Dedifferentiated amniotic fluid mesenchymal stem cell (primary cell): ENCODE data around the gene JPH2.

Source experiments
- DNase-seq: peaks from one replicate; pipeline ENCODE4 v3.0.0-alpha.2; 2016; ENCODE audit errors: extremely low spot score

JPH2 gene

DNA sequence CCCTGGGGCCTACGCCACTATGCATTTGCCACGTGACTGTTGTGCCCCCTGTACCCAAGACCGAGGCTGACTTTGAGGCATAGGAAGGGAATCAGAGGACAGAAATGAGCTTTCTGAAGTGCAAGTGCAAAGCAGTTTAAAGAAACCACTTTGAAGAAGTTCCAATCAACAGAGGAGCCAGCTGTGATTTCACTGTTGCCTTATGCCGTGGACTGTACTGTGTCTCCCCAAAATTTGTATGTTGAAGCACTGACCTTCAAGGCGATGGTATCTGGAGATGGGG, 111.1 kb downstream of the JPH2 start:
- no peak for DNase-seq

DNA sequence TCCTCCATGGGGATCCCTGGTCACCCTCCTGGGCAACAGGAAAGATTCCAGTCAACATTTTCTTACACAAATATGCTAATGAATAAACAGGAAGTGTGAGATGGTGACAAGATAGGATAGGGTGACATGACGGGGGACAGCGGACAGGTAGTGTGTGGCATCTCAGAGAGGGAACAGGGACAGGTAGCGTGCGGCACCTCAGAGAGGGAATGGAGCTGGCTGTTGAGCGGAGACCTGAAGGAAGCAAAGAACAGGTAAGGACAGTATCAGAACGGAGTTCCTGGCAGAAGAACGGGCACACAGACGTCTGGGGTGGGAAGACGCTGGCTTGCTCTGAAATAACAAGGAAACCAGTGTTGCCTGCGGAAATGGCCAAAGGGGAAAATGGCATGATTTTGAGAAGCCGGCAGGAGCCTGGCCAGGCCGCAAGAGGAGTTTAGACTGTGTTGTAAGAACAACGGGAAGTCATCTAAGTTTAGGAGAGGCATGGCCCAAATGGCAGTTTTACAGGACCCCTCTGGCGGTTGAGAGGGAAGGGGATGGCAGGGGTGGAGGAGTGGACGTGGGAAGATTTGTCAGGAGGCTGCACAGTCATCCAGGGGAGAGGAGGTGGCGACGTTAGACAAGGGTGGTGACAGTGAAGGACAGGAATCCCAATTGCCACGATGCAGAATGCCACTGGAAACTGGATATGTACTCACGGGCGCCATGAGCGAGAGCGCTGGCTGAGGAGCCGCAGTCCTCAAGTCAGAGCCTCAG, 111.6 kb downstream of the JPH2 start:
- DNase-seq: no peak

DNA sequence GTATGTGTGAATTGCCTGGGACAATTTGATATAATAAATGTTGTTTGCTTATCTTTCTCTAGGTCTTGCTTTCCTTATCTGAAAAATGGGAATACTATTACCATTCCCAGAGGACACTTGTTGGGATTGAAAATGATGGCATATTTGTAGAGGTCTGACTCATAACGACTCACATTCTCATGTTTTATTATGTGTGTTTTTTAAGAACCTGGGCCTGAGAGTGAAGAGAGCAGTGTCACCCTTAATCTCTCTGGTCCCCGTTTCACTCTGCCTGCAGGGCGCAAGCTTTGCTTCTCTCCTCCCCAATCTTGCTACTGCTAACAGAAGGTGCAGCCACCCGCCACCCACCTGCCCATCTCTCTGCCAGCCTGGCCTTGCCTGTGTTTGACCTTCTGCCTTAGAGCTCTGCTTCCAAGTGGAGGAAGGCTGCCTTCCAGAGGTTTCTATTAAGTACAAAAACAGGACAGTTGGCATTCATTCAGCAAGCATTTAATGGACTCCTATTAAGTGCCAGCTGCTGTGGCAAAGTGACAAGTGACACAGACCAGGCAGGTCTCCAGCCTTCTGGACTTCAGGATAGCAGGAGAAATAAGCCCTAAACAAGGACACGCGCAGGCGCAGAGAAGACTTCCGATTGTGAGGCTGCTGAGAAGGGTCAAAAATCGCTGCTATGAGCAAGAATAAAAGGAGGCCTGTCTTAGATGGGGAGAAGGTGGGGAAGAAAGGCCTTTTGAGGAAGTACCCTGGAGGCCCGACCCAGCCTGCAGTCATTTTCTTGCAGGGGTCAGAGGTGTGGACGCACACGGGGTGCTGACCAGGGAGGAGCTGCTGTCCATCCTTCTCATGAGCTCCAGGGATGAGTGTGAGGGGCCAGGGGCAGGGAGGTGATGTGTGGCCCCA, 112.5 kb downstream of the JPH2 start:
- DNase-seq: peak; percentile 41

DNA sequence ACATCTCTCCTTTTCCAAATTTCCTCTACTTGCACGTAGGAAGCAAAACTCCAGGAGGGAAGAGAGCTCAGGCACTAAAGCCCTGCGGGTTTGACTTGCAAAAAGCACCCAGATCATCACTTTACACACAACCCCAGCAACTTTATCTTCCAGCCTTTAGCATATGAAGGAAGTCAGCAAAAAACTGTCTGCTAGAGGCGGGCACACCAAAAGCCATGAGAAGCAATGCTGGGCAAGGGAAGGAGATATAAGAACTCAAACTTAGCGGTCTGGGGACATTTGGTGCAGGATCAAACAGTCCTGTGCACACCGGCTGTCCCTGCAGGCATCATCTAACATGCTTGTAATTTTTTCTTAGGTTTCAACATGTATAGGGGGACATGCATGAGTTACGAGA, 113.3 kb downstream of the JPH2 start:
- DNase-seq: no peak

DNA sequence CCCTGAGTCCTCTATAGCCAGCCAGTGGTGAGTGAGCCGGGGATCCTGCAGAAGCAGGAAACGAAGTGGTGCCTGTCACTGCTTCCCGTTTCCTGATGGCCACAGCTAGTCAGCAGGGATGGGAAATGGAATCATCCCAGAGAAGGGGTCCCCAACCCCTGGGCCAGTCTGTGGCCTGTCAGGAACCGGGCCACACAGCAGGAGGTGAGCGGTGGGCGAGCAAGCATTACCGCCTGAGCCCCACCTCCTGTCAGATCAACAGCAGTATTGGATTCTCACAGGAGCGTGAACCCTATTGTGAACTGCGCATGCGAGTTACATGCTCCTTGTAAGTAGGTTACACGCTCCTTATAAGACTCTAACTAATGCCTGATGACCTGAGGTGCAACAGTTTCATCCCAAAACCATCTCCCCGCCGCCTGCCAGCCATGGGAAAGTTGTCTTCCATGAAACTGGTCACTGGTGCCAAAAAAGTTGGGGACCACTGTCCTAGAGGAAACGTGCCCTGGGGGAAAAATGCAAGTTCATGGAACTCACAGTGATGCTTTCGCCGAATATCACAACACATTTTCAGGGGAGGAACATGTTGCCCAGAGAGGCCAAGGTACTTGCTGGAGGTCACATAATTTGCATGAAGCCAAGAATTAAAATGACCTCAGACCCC, 113.8 kb downstream of the JPH2 start:
- no peak for DNase-seq

DNA sequence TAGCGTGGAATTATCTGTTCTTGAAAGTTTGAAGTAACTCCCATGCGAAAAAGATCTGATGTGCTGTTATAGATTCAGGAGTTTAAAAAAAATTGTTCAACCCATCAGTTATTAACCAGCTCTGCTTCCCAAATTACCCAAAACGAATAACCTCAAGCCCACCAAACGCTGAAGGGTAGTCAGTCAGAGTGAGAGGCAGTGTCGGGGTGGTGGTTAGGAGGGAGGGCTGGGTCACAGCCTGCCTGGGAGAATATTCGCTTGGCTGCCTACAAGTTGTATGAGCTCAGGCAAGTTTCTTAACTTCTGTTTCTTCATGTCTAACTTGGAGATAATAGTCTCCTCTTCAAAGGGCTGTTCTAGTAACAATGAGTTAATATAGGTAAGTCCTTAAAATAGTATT, 114.6 kb downstream of the JPH2 start:
- no peak for DNase-seq

DNA sequence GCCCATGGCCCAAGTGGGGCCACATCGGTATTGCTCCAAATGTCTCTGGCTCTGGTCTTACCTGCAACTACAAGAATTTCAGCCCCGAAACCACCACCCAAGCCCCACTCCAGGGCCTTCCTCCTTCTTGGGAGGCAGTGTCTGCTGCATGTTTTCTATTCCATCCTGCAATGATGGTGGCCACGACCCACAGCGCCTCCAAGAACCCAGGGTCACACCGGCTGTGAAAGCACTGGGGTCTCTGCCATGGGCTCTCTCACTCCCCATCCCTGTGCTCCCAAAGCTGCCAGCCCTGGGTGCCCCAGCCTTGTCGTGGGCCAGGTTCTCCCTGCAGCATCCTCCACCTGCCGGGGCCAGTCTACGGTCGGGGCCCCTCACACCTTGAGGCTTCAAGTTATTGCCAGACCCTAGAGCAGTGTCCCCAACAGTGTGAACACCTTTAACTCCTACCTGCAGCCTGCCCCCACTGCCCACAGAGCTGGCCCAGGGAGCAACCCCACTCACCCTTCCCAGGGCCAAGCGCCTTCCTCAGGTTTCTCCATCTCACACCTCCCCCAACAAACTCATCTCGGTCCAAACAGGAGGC, 115.4 kb downstream of the JPH2 start:
- DNase-seq: no peak

DNA sequence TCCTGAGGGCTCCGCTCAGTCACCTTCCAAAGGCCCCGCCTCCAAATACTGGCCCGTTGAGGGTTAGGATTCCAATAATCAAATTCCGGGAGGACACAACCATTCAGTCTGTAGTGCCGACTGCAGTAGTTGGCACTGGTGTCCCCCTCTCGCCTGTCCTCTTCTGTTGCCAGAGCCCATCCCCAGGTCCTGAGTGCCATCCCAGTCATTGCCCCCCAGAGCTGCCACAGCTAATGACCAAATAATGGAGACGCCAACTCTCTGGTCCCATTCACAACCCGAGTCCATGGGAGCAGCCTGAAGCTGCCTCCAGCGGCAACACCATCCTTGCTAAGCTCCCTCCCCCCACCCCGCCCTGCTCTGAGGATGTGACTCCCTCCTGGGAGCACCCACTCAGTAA, 115.9 kb downstream of the JPH2 start:
- DNase-seq: no peak

DNA sequence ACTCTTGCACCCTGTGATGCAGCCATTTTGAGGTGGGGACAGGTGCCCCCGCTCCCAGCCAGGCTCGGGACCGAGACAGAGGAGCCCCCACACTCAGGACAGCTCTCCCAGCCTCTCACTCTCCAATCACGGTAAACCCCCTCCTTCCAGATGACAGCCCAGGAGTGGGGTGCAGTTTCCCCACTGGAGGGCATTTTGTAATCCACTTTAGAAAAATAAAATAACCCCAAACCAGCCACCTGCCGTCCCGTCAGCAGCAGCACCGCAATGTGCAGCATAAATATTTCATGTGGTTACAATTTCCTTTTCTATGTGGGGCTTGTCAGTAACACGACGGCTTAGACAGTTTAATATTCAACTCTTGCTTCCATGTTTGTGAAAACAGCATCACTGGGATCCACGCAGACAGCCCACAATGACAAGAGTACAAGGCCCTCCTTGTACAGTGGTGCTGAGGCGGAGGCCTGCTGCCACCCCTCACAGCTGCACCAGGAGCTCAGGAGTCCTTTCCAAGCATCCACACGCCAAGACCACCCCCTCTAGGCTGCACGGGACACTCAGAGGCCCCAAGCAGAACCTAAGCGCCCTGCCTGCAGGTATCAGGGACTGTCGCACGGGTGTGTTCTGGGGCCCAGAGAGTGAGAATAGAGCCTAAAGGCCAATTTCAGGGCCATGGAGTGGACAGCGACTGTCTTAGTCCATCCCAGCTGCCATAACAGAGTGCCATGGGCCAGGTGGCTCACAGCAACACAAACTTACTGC, 116.7 kb downstream of the JPH2 start:
- DNase-seq: no peak

DNA sequence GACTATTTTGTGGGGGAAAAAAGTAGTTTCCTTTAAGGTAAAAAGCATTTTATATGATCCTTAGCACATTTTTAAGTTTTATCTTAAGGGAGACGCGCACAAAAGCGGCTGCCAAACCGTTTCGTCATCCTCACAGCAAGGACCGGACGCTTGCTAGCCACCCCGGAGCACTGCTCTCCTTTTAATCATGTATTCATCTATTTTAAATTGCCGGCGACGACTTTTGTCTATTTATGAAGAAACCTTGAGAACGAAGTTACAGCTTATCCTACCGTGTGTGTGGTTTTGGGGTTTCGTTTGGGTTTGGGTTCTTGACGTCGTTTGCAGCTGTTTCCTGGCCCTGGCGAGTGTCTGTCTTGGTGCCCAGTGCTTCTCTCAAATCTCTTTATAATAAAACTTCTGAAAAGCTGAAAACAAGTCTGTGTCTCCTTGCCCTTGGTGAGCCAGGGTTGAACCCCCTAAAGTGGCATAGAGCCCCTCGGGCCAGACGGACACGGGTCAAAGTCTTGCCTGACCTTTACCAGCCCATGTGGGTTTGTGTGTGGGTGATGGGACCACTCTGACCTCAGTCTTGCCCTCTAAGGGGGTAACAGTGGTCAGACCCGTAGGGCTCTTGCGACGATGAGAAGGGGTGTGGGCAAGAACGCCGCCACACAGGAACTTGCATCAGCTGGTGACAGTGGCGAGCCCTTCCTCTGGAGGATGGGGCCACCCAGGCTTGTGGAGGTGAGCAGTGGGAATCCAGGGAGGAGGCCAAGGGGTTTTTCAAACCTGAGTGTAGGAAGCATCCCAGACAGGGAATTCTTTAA, 117.6 kb downstream of the JPH2 start:
- DNase-seq: no peak

DNA sequence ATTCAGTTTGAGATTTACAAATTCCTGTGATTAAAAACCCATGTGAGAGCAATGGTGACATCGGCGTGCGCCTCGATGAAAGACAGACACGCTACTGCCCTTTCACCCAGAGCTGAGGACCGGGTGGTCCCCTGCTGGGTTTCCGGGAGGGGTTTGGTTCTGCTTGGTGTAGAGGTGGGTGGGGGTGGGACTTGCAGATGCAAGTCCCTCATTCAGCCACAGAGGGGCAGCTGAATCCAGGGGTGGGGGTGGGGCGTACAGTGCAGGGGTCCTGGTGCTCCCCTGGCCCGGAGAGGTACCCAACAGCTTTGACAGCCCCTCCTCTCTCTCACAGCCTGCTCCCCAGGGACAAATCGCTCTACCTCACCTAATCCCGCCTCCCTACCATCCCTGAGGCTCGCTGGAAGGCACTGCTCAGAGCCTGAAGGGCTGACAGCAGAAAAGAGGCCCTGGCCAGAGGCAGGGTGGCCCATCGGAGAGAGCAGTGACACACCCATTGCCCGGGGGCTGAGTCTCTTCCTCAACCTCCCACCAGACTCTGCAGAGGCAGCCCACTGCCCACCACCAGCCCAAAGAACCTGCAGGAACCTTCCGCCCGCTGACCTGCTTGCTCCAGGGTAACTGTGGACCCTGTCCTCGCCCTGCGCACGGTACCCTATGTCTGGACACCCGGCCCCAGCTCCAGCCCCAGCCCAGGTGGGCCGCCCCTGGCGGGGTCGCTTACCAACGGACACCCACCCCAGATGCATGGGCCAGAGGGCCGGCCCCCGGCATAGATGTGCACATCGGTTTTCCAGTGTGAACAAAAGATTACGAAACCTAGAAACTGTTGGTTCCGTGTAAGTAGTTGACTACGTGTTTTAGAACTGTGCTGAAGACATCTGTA, 118.4 kb downstream of the JPH2 start:
- DNase-seq: no peak

DNA sequence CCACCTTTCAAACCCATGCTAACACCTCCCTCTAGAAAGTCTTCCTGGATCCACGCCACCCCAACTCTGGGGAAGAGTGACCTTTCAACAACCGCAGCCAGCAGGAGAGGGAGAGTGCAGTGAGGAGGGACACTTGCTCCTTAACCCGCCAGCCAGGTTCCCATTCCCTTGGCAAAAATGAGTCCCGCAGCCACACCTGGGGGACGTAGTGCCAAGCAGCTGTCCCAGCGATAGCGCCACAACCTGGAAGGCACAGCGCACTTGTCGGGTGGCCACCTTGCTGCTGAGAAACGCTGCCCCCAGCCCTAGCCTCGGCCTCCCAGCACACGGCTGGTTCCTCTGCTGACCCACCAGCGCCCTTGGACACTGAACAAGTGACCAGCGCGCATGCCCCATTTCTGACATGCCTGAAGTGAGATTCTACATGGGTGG, 119.3 kb downstream of the JPH2 start:
- no peak for DNase-seq

DNA sequence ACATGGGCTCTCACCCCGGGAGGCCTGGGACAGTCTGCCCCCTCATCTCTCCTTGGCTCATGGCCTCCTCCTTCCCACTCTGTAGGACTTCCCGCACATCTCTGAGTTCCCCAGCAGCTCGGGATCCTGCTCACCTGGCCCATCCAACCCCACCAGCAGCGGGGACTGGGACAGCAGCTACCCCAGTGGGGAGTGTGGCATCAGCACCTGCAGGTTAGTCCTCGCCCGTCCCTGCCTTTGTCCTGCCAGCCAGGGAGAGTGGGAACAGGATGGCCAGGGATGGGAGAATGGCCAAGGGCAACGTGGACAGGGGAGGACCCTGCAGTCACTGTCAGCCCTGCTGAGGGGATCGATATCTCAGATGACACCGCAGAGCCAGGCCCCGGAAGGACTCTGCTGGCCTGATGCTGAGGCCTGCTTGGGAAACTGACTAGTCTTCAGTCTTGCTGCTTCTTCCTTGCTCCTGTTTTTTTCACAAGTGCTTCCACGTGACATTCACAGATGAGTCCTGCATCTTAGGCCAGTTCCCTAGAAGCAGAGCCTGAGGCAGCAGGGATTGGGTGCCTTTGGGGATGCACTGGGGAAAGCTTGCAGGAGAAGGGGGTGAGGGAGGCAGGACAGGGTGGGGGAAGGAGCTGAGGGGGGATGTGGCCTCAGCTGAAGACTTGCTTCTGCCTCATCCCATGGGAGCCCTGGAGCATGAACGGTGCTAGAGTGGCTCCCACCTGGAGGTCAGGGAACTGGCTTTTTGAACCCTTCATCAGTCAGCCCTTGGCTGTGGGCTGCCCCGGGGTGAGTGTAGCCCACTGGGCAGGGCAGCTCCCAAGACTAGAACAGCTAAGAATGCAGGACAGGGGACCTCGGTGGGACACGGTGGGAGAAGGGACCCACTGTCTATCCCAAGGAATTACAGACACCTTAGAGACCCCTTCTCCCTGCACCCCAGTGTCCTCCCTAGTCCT, 120.1 kb downstream of the JPH2 start:
- no peak for DNase-seq

DNA sequence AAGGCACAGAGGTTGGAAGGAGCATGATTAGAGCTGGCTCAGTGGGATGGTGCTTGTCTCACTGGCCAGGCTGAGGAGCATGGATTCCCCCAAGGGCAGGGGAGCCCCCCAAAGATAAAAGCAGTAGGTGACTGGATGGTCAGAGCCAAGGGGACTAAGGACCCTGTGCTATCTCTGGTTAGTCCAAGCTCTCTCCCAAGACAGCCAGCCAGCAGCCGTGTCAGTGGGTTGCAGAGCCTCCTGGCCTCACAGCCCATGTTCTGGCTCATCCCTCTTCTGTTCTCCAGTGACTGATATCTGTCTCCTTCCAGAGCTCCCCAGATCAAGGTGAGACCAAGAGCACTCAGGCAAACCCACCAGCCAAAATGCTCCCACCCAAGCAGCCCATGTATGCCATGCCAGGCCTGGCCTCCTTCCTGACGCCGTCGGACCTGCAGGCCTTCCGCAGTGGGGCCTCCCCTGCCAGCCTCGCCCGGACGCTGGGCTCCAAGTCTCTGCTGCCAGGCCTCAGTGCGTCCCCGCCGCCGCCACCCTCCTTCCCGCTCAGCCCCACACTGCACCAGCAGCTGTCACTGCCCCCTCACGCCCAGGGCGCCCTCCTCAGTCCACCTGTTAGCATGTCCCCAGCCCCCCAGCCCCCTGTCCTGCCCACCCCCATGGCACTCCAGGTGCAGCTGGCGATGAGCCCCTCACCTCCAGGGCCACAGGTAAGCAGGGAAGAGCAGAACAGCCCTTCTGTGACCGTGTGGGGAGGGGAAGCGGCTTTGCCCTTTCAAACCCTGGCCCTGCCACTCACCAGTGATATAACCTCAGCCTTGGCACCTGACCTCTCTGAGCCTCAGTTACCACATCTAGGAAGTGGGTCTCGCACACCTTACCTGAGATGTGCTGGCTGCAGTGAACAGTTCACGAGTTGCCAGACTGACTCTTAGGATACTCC, 121.3 kb downstream of the JPH2 start:
- DNase-seq: no peak

DNA sequence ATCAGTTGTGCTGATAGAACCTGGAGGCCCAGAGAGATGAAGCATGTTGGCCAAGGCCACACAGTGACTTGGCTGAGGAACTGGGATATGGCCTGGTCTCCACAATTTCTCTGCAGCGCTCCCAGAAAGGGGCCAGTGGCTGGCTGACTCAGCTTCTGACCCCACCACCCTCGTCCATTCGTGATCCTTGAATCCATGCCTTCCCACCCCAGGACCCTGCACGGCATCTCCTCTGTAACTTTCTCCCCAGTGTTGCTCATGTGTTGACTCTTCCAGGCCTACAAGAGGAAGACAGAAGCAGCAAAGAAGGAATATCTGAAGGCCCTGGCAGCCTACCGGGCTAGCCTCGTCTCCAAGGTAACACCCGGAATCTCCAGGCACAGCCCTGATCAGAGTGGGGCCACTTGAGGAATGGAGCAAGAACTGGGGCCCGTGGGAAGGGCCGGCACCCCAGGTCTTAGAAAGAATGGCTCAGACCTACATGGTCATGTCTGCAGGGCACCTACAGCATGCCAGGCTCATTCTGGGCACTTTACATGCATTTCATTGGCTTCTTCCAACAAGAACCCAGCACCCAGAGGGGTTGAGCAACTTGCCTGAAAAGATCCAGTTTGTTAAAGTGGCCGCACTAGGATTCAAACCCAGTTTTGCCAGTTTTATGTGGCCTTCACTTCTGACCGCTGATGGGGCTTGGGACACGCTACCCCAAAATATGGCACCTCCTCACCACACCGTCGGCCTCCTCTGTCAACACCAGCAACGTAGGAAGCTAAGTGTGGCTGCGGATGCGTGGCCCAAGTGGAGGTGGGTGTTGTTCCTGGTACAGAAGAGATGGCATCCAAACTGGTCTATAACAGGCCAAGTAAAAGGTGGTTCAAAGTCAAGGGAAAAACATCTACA, 122.2 kb downstream of the JPH2 start:
- DNase-seq: no peak
